Suprapubic skin (tissue), 4 donors: ENCODE data around the gene TNS1. TPM values are rescaled to one million over a fixed set of nuclear protein-coding genes. Genes with fewer than 3 reads are reported as not detected.

Experiments
- DNase-seq, 2 donors: peaks; one replicate each; pipeline ENCODE4 v3.0.0-alpha.2; 2019; ENCODE audit warnings: low spot score in 2 of 2
- H3K27ac ChIP-seq: fragments of 200-600 bp; sonication (generic); one replicate; pipeline ENCODE4 v1.5.1; 2019
- H3K27me3 ChIP-seq: fragments of 200-600 bp; sonication (generic); one replicate; pipeline ENCODE4 v1.5.1; 2019
- H3K36me3 ChIP-seq: fragments of 200-600 bp; sonication (generic); one replicate; pipeline ENCODE4 v1.5.1; 2019
- H3K4me1 ChIP-seq: fragments of 200-600 bp; sonication (generic); one replicate; pipeline ENCODE4 v1.5.1; 2019
- H3K4me3 ChIP-seq: fragments of 200-600 bp; sonication (generic); one replicate; pipeline ENCODE4 v1.5.1; 2019; ENCODE audit warnings: mild to moderate bottlenecking
- H3K9me3 ChIP-seq: fragments of 200-600 bp; sonication (generic); one replicate; pipeline ENCODE4 v1.5.1; 2019
- CTCF ChIP-seq, 2 donors: fragments of 200-600 bp in 1 of 2; fragments of 450-650 bp in 1 of 2; sonication (generic) in 1 of 2; IDR thresholded peaks; one replicate each; pipeline ENCODE4 v1.5.1; 2016 to 2019; ENCODE audit warnings: antibody characterized with exemption in 2 of 2, mild to moderate bottlenecking in 1 of 2, moderate library complexity in 1 of 2
- EP300 ChIP-seq: sonication (generic); formaldehyde crosslinking; IDR thresholded peaks from one replicate; pipeline ENCODE4 v1.6.1; 2017; ENCODE audit warnings: antibody characterized with exemption
- POLR2A ChIP-seq, 2 donors: fragments of 450-650 bp; IDR thresholded peaks; one replicate each; pipeline ENCODE4 v1.6.1; 2017; ENCODE audit warnings: antibody characterized with exemption in 2 of 2, mild to moderate bottlenecking in 2 of 2, moderate library complexity in 2 of 2
- POLR2AphosphoS5 ChIP-seq, 3 donors: sonication (generic); formaldehyde crosslinking; IDR thresholded peaks; one replicate each; pipeline ENCODE4 v1.6.1; 2017; ENCODE audit warnings: antibody characterized with exemption in 3 of 3
- whole genome bisulfite sequencing: methylation state at CpG from one replicate; pipeline ENCODE4 v1.1.5; 2018; 5-methylcytosine and 5-hydroxymethylcytosine counted together
- total RNA-seq, 4 donors: library from RNA; depleted of rRNA; stranded (reverse); fragments of >200 nt; gene quantifications; one replicate each; pipeline ENCODE4 v1.1.0, GENCODE V29; 2016

TNS1 gene
- total RNA-seq, 4 donors from 2014 or later = 64.1 to 145 (median 99.5) TPM

GRCh38 chr2:217830061-217830460 is 172.7 kb downstream of the TNS1 start:
- H3K4me1 ChIP-seq = peaks cover 41% of the 10 kb centered on the region
- H3K4me3 ChIP-seq = no peak overlapping the region
- TF ChIP-seq EP300 = no peak
- TF ChIP-seq CTCF (IDR thresholded peaks at IDR 0.05) = no peak
- TF ChIP-seq POLR2A (IDR thresholded peaks at IDR 0.05) = no peak
- TF ChIP-seq POLR2AphosphoS5 (IDR thresholded peaks at IDR 0.05) = no peak
- H3K27me3 ChIP-seq = no peaks in the 10 kb centered on the region
- H3K27ac ChIP-seq = no peak overlapping the region
- H3K36me3 ChIP-seq = peaks cover 55% of the 10 kb centered on the region
- DNase-seq = no peak
- no peaks in the 10 kb centered on the region for H3K9me3 ChIP-seq
- WGBS = 85% methylated on average over 9 of the region's 9 CpGs

GRCh38 chr2:217829420-217829819 is 173.4 kb downstream of the TNS1 start:
- TF ChIP-seq CTCF (IDR thresholded peaks at IDR 0.05) (no peak), POLR2AphosphoS5 (IDR thresholded peaks at IDR 0.05) (no peak), EP300 (no peak), POLR2A (IDR thresholded peaks at IDR 0.05) (no peak)
- Histone ChIP-seq H3K27ac (no peak overlapping the region), H3K4me1 (peaks cover 41% of the 10 kb centered on the region), H3K27me3 (no peaks in the 10 kb centered on the region), H3K4me3 (no peak overlapping the region), H3K36me3 (peaks cover 48% of the 10 kb centered on the region), H3K9me3 (no peaks in the 10 kb centered on the region)
- no peak for DNase-seq
- 53% methylated on average over 7 of the region's 8 CpGs for WGBS

GRCh38 chr2:217828336-217828735 is 174.5 kb downstream of the TNS1 start:
- WGBS = 66% methylated on average over 4 of the region's 4 CpGs
- no peaks in the 10 kb centered on the region for H3K9me3 ChIP-seq
- no peaks in the 10 kb centered on the region for H3K27me3 ChIP-seq
- peak overlapping the region; percentile 61 for H3K27ac ChIP-seq
- no peak for DNase-seq
- H3K4me3 ChIP-seq = no peak overlapping the region
- TF ChIP-seq POLR2A (IDR thresholded peaks at IDR 0.05) = no peak
- TF ChIP-seq EP300 = no peak
- TF ChIP-seq POLR2AphosphoS5 (IDR thresholded peaks at IDR 0.05) = no peak
- TF ChIP-seq CTCF (IDR thresholded peaks at IDR 0.05) = no peak
- peaks cover 43% of the 10 kb centered on the region for H3K4me1 ChIP-seq
- H3K36me3 ChIP-seq = peaks cover 40% of the 10 kb centered on the region

- H3K36me3 ChIP-seq = peaks cover 32% of the 10 kb centered on the region
- peak overlapping the region; percentile 61 for H3K27ac ChIP-seq
- no peaks in the 10 kb centered on the region for H3K9me3 ChIP-seq
- WGBS = 21% methylated on average over 5 of the region's 14 CpGs
- DNase-seq = no peak
- H3K27me3 ChIP-seq = no peaks in the 10 kb centered on the region
- no peak overlapping the region for H3K4me3 ChIP-seq
- H3K4me1 ChIP-seq = peaks cover 49% of the 10 kb centered on the region
- TF ChIP-seq POLR2AphosphoS5 (IDR thresholded peaks at IDR 0.05) (no peak), CTCF (IDR thresholded peaks at IDR 0.05) (no peak), EP300 (no peak), POLR2A (IDR thresholded peaks at IDR 0.05) (no peak)
Measured at GRCh38 chr2:217827430-217828201, 175.2 kb downstream of the TNS1 start.

- H3K36me3 ChIP-seq = peaks cover 29% of the 10 kb centered on the region
- 53% methylated on average over 4 of the region's 4 CpGs for WGBS
- DNase-seq = no peak
- no peaks in the 10 kb centered on the region for H3K9me3 ChIP-seq
- TF ChIP-seq POLR2A (IDR thresholded peaks at IDR 0.05) = no peak
- no peak for TF ChIP-seq EP300
- no peak for TF ChIP-seq CTCF (IDR thresholded peaks at IDR 0.05)
- TF ChIP-seq POLR2AphosphoS5 (IDR thresholded peaks at IDR 0.05) = no peak
- H3K4me3 ChIP-seq = no peak overlapping the region
- no peaks in the 10 kb centered on the region for H3K27me3 ChIP-seq
- H3K4me1 ChIP-seq = peaks cover 55% of the 10 kb centered on the region
- peak overlapping the region; percentile 61 for H3K27ac ChIP-seq
Measured at GRCh38 chr2:217826991-217827390, 175.8 kb downstream of the TNS1 start.
